ENCODE results near the gene GLG1. TPM values are rescaled to one million over a fixed set of nuclear protein-coding genes. Genes with fewer than 3 reads are reported as not detected.

The GLG1 gene
- total RNA-seq, 2 donors from 2014 or later: 96.9 to 98.3 TPM

- Histone ChIP-seq H3K27me3 (no peaks in the 10 kb centered on the region), H3K9ac (ENCODE audit: low read depth in 2 of 2, low read length in 2 of 2) (no peak overlapping the region), H3K4me1 (no peaks in the 10 kb centered on the region), H3K27ac (no peak overlapping the region), H3K9me3 (no peaks in the 10 kb centered on the region), H3K36me3 (no peaks in the 10 kb centered on the region), H3K4me3 (no peak overlapping the region)
- no peak for TF ChIP-seq CTCF (IDR thresholded peaks at IDR 0.05)
- intact Hi-C loops (cut with DNase I): no loop called here
- DNase-seq: no peak
Measured at GRCh38 chr16:74511961-74512360, 95.0 kb downstream of the GLG1 start.

GRCh38 chr16:74505011-74505410 lies 101.9 kb downstream of the GLG1 start:
- no peaks in the 10 kb centered on the region for H3K36me3 ChIP-seq
- no peak for DNase-seq
- H3K4me1 ChIP-seq: no peaks in the 10 kb centered on the region
- H3K27me3 ChIP-seq: no peaks in the 10 kb centered on the region
- H3K4me3 ChIP-seq: no peak overlapping the region
- no peak overlapping the region for H3K9ac ChIP-seq (ENCODE audit: low read depth in 2 of 2, low read length in 2 of 2)
- no peak for TF ChIP-seq CTCF (IDR thresholded peaks at IDR 0.05)
- no peak overlapping the region for H3K27ac ChIP-seq
- H3K9me3 ChIP-seq: no peaks in the 10 kb centered on the region
- intact Hi-C loops (cut with DNase I): no loop called here

- H3K27me3 ChIP-seq: no peaks in the 10 kb centered on the region
- no peak overlapping the region for H3K4me3 ChIP-seq
- no peak for TF ChIP-seq CTCF (IDR thresholded peaks at IDR 0.05)
- no peaks in the 10 kb centered on the region for H3K36me3 ChIP-seq
- intact Hi-C loops (cut with DNase I): no loop called here
- no peak overlapping the region for H3K9ac ChIP-seq (ENCODE audit: low read depth in 2 of 2, low read length in 2 of 2)
- H3K9me3 ChIP-seq: no peaks in the 10 kb centered on the region
- H3K4me1 ChIP-seq: no peaks in the 10 kb centered on the region
- no peak for DNase-seq
- H3K27ac ChIP-seq: no peak overlapping the region
Measured at GRCh38 chr16:74503412-74503811, 103.5 kb downstream of the GLG1 start.

- intact Hi-C loops (cut with DNase I): no loop called here
- no peaks in the 10 kb centered on the region for H3K4me1 ChIP-seq
- H3K4me3 ChIP-seq: no peak overlapping the region
- H3K27me3 ChIP-seq: no peaks in the 10 kb centered on the region
- no peak for TF ChIP-seq CTCF (IDR thresholded peaks at IDR 0.05)
- DNase-seq: no peak
- H3K9ac ChIP-seq (ENCODE audit: low read depth in 2 of 2, low read length in 2 of 2): no peak overlapping the region
- no peaks in the 10 kb centered on the region for H3K9me3 ChIP-seq
- H3K27ac ChIP-seq: no peak overlapping the region
- no peaks in the 10 kb centered on the region for H3K36me3 ChIP-seq
Measured at GRCh38 chr16:74501484-74502478, 105.1 kb downstream of the GLG1 start.

GRCh38 chr16:74500907-74501306 lies 106.0 kb downstream of the GLG1 start:
- H3K9ac ChIP-seq (ENCODE audit: low read depth in 2 of 2, low read length in 2 of 2): no peak overlapping the region
- DNase-seq: no peak
- no peaks in the 10 kb centered on the region for H3K4me1 ChIP-seq
- H3K36me3 ChIP-seq: no peaks in the 10 kb centered on the region
- TF ChIP-seq CTCF (IDR thresholded peaks at IDR 0.05): no peak
- intact Hi-C loops (cut with DNase I): no loop called here
- H3K9me3 ChIP-seq: no peaks in the 10 kb centered on the region
- no peak overlapping the region for H3K27ac ChIP-seq
- H3K4me3 ChIP-seq: no peak overlapping the region
- no peaks in the 10 kb centered on the region for H3K27me3 ChIP-seq
